Caco-2 (cell line): ENCODE results near the gene LSP1. TPM values are rescaled to one million over a fixed set of nuclear protein-coding genes. Genes with fewer than 3 reads are reported as not detected.

ENCODE experiments used
- BruUV-seq: library from RNA; stranded (reverse); fragments of 400-500 nt; replicated peaks from 2 replicates; lab custom pipeline; 2021; lab: Mats Ljungman, UMichigan
- CTCF ChIA-PET: fragments of 300-600 bp; sonication (Branson Sonifier 250); formaldehyde crosslinking; loops from one replicate; lab custom pipeline; 2022; ENCODE audit warnings: antibody characterized with exemption; lab: Charles Lee
- POLR2A ChIA-PET: fragments of 300-600 bp; sonication (Branson Sonifier 250); formaldehyde crosslinking; loops from one replicate; lab custom pipeline; 2022; ENCODE audit warnings: antibody characterized with exemption; lab: Charles Lee
- DNase-seq, 2 experiments: peaks; one replicate each; pipeline versions ENCODE4 v3.0.0 to v3.0.0-alpha.2; 2020 to 2022
- H3K27me3 ChIP-seq: replicated peaks from 2 replicates; pipeline ENCODE4 v1.6.0; 2011; ENCODE audit warnings: low read length; ENCODE audit not compliant: control insufficient read depth, insufficient read depth
- H3K36me3 ChIP-seq: 2 replicates; pipeline ENCODE4 v1.5.1; 2011; ENCODE audit warnings: low read length; ENCODE audit not compliant: control insufficient read depth, insufficient read depth
- H3K4me1 ChIP-seq: fragments of 250-450 bp; sonication (Bioruptor Pico); 2 replicates; pipeline ENCODE4 v1.5.1; 2020; ENCODE audit warnings: mild to moderate bottlenecking
- H3K4me3 ChIP-seq: 2 replicates; pipeline ENCODE4 v1.5.1; 2011; ENCODE audit warnings: low read depth, mild to moderate bottlenecking, control low read depth, low read length
- H3K9me3 ChIP-seq: fragments of 250-450 bp; sonication (Bioruptor Pico); 2 replicates; pipeline ENCODE4 v1.5.1; 2020; ENCODE audit warnings: mild to moderate bottlenecking, moderate library complexity
- H3K27ac Mint-ChIP-seq: one replicate; pipeline ENCODE4 v1.8.0; 2022; ENCODE audit warnings: mixed read lengths; ENCODE audit not compliant: unreplicated experiment
- H3K27me3 Mint-ChIP-seq: one replicate; pipeline ENCODE4 v1.8.0; 2022; ENCODE audit warnings: mixed read lengths; ENCODE audit not compliant: insufficient read depth, unreplicated experiment
- H3K36me3 Mint-ChIP-seq: one replicate; pipeline ENCODE4 v1.8.0; 2022; ENCODE audit warnings: mild to moderate bottlenecking, mixed read lengths; ENCODE audit not compliant: insufficient read depth, unreplicated experiment
- H3K4me1 Mint-ChIP-seq: one replicate; pipeline ENCODE4 v1.8.0; 2022; ENCODE audit warnings: low read depth, mixed read lengths; ENCODE audit not compliant: unreplicated experiment
- H3K4me3 Mint-ChIP-seq: one replicate; pipeline ENCODE4 v1.8.0; 2022; ENCODE audit warnings: mild to moderate bottlenecking, moderate library complexity, mixed read lengths; ENCODE audit not compliant: unreplicated experiment
- H3K9me3 Mint-ChIP-seq: one replicate; pipeline ENCODE4 v1.8.0; 2022; ENCODE audit warnings: mixed read lengths; ENCODE audit not compliant: unreplicated experiment
- CTCF ChIP-seq, 2 experiments: fragments of 200-600 bp in 1 of 2; IDR thresholded peaks; 1 replicate in 1 of 2; 2 replicates in 1 of 2; pipeline versions ENCODE4 v1.5.1 to v1.8.0; 2011 to 2022; ENCODE audit warnings: antibody characterized with exemption in 1 of 2, control low read depth in 1 of 2, inconsistent platforms in 1 of 2, low read depth in 1 of 2, low read length in 1 of 2, mild to moderate bottlenecking in 1 of 2, moderate library complexity in 1 of 2; ENCODE audit not compliant: insufficient read depth in 1 of 2, severe bottlenecking in 1 of 2, unreplicated experiment in 1 of 2
- intact Hi-C: fragments of 100-400 bp; cut with micrococcal nuclease; formaldehyde crosslinking; loops from one replicate; pipeline ENCODE4 v1.10.0; 2022; ENCODE audit not compliant: unreplicated experiment
- total RNA-seq: library from RNA; stranded (reverse); gene quantifications from 2 replicates; pipeline ENCODE4 v1.2.3, GENCODE V29; 2022

The LSP1 gene
- total RNA-seq, 1 experiment from 2014 or later = not detected

GRCh38 chr11:1831338-1832210 is 21.3 kb upstream of the LSP1 start:
- CTCF ChIA-PET = interaction anchor here (0.6 to 5.2 kb wide), 8 partner anchors 11 to 320 kb away, joined by 3 to 67 read pairs (median 11); no protein-coding TSS in a partner anchor
- BruUV-seq = TSS peak; percentile 72
- H3K4me1 Mint-ChIP-seq = peaks cover 52% of the 10 kb centered on the region

GRCh38 chr11:1832211-1832919 is 20.5 kb upstream of the LSP1 start:
- TF ChIP-seq CTCF (IDR thresholded peaks at IDR 0.05; ENCODE audit: insufficient read depth in 1 of 2, low read depth in 1 of 2, low read length in 1 of 2, severe bottlenecking in 1 of 2, unreplicated experiment in 1 of 2) = peak; percentile 80 to 95
- Mint-ChIP-seq H3K4me1 (peaks cover 50% of the 10 kb centered on the region), H3K27ac (peak overlapping the region; percentile 98), H3K36me3 (peaks cover 24% of the 10 kb centered on the region), H3K4me3 (peak overlapping the region; percentile 33), H3K27me3 (no peaks in the 10 kb centered on the region), H3K9me3 (no peaks in the 10 kb centered on the region)
- ChIA-PET POLR2A (interaction anchor here (0.6 to 1.4 kb wide), 2 partner anchors 141 to 413 kb away, joined by 6 to 9 read pairs; no protein-coding TSS in a partner anchor), CTCF (interaction anchor here (0.6 to 5.2 kb wide), 10 partner anchors 8 to 319 kb away, joined by 4 to 67 read pairs (median 24); partner anchors contain the start of gene TNNT3)
- peak in 1 of 2 experiments; percentile 70 for DNase-seq
- Histone ChIP-seq H3K36me3 (no peaks in the 10 kb centered on the region), H3K4me3 (no peak overlapping the region), H3K27me3 (no peaks in the 10 kb centered on the region), H3K4me1 (peaks cover 78% of the 10 kb centered on the region), H3K9me3 (no peaks in the 10 kb centered on the region)
- no TSS peak for BruUV-seq
- intact Hi-C loops = no loop called here

More at GRCh38 chr11:1831338-1832210, 21.3 kb upstream of the LSP1 start:
- Mint-ChIP-seq H3K27ac (peak overlapping the region; percentile 98), H3K4me3 (peak overlapping the region; percentile 68), H3K27me3 (no peaks in the 10 kb centered on the region), H3K9me3 (no peaks in the 10 kb centered on the region), H3K36me3 (peaks cover 25% of the 10 kb centered on the region)
- no peak for DNase-seq
- Histone ChIP-seq H3K36me3 (no peaks in the 10 kb centered on the region), H3K27me3 (no peaks in the 10 kb centered on the region), H3K9me3 (no peaks in the 10 kb centered on the region), H3K4me3 (no peak overlapping the region), H3K4me1 (peaks cover 81% of the 10 kb centered on the region)
- no peak for TF ChIP-seq CTCF (IDR thresholded peaks at IDR 0.05; ENCODE audit: insufficient read depth in 1 of 2, low read depth in 1 of 2, low read length in 1 of 2, severe bottlenecking in 1 of 2, unreplicated experiment in 1 of 2)
- intact Hi-C loops = loop anchor here (2.0 kb wide), 2 partner anchors 179 to 319 kb away; no protein-coding TSS in a partner anchor
- POLR2A ChIA-PET = interaction anchor here (0.5 to 0.7 kb wide), 2 partner anchors 74 to 179 kb away, joined by 3 read pairs; no protein-coding TSS in a partner anchor

- Mint-ChIP-seq H3K9me3 (no peaks in the 10 kb centered on the region), H3K4me1 (peaks cover 44% of the 10 kb centered on the region), H3K27ac (peak overlapping the region; percentile 98), H3K4me3 (no peak overlapping the region), H3K27me3 (no peaks in the 10 kb centered on the region), H3K36me3 (peaks cover 19% of the 10 kb centered on the region)
- Histone ChIP-seq H3K9me3 (no peaks in the 10 kb centered on the region), H3K4me3 (no peak overlapping the region), H3K36me3 (no peaks in the 10 kb centered on the region), H3K4me1 (peaks cover 84% of the 10 kb centered on the region), H3K27me3 (no peaks in the 10 kb centered on the region)
- BruUV-seq = no TSS peak
- POLR2A ChIA-PET = interaction anchor here (0.6 to 1.4 kb wide), 3 partner anchors 142 to 414 kb away, joined by 3 to 9 read pairs (median 6); no protein-coding TSS in a partner anchor
- no peak for DNase-seq
- TF ChIP-seq CTCF (IDR thresholded peaks at IDR 0.05; ENCODE audit: insufficient read depth in 1 of 2, low read depth in 1 of 2, low read length in 1 of 2, severe bottlenecking in 1 of 2, unreplicated experiment in 1 of 2) = no peak
- CTCF ChIA-PET = interaction anchor here (0.6 to 5.2 kb wide), 15 partner anchors 8 to 529 kb away, joined by 3 to 67 read pairs (median 5); partner anchors contain the start of gene TNNT3
- intact Hi-C loops = loop anchor here (1.0 kb wide), 1 partner anchor 370 kb away; no protein-coding TSS in a partner anchor
These were observed 20.0 kb upstream of the LSP1 start for GRCh38 chr11:1832920-1833295.
